IPS-NIHi7 (cell line): ENCODE data around the gene PSME3IP1.

Experiments
- DNase-seq: peaks from one replicate; pipeline ENCODE4 v3.0.0; 2012; ENCODE audit warnings: mixed read lengths; ENCODE audit errors: extremely low spot score

PSME3IP1 gene

DNA sequence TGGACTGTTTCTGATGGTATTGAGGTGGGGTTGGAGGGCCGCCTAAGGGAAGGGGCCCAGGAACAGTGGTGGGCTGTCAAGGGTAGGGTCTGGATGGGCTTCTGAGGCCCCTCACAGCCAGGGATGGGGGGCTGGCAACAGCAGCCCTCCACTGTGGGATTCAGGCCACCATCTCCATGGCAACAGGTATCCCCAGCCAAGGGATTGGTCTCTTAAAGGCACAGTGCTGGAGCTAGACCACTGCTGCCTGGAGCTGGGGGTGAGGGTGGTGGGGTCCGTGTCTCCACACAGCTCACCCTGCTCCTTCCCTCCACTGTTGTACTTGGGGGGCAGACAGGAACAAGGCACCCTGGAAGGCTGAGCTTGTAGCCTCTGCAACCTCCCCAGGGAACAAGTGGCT, 41.8 kb downstream of the PSME3IP1 start:
- DNase-seq: no peak

DNA sequence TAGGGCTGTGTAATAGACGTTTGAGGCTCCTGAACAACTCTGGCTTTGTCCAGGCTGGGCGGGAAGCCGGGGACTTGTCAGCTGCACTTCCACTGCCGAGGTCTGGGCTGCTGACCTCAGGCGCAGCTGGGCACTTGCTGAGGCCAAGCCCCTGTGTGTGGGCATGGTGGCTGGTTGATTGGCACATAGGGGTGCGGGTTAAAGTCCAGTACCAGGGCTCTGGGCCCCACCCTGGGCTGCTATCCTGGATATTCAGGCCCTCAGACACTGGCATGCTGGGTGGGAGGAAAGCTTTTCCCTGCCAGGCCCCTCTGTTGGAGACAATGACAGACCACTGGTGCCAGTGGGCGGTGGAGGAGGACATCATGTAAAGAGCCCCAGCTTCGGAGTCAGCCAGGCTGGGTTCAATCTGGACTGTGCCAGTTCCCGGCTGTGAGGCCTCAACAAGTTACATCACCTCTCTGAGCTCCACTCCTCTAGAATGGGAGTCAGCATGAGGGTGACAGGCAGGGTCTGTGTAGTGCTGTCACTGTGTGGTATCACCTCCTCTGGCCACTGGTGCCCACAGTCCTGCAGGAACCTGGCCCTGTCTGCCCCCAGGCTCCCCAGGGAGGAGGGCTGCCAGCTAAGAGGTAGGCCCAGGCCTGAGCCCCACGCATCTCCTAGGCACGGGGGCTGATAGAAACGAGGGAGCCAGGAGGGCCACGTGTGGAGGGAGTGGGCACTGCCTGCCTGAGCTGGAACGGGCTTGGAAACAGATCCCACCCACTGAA, 42.5 kb downstream of the PSME3IP1 start:
- DNase-seq: no peak

DNA sequence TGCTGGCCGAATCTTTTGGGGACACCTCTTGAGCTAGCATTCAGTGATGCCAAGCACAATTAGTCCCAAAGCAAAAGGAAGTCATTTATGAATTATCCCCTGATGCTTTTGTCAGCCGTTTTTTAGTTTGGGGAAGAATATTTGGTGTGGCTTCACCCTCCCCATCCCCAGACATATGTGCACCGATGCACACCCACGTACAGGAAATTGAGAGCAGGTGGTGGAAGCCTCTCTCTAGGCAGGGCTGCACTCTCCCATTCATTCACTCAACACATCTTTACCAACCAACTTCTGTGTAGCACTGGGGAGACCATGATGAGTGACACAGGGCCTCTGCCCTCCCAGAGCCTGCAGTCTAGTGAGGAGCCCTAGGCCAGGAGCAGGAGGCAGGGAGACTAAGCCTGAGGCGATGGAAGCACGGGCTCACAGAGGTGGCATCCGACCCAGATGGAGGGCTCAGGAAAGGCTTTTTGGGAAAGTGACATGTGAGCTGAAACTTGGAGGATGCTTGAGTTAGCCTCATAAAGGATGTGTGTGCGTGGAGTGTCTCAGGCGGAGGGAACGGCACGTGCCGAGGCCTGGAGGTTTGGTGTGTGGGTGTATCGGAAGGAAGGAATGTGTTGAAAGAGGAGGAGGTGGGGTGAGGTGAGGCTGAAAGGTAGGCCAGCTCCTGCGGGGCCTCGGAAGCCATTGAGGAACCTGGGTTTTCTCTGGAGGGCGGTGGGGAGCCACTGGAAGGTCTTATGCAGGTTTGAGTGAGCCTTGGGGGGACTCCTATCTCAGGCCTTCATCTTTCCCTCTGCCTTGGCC, 43.8 kb downstream of the PSME3IP1 start:
- no peak for DNase-seq

DNA sequence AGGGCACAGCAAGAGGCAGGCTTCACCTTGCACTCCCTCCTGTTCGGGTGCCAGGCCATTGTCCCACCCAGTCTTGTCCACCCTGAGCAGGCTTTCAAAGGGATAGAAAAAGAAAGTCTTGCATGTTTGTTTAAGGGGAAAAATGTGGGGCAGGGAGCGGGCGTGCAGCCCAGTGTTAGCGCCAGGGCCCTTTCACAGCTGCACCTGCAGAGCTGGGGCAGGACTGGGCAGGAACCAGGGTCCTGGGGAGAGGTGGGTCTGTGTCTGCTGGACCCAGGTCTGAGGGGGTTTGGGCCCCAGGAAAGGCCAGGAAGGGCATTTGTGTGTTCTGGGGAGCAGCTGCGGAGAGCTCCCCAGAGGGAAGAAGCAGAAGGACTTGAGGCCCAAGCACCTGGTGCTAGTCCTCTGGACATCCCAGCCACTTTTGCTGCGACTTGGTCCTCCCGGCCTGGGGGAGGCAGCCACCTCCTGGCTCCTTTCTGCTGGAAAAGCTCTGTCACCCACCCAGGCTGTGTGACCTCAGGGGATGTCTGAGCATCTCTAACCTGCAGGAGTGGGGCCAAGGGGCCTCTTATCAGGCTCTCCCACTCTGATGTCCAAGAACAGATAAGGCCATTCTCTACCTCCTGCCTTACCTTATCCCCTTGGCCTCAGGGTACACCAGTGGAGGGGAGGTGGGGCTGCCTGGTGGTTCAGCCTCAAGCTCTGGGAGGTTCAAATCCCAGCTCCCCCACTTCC, 44.7 kb downstream of the PSME3IP1 start:
- no peak for DNase-seq

DNA sequence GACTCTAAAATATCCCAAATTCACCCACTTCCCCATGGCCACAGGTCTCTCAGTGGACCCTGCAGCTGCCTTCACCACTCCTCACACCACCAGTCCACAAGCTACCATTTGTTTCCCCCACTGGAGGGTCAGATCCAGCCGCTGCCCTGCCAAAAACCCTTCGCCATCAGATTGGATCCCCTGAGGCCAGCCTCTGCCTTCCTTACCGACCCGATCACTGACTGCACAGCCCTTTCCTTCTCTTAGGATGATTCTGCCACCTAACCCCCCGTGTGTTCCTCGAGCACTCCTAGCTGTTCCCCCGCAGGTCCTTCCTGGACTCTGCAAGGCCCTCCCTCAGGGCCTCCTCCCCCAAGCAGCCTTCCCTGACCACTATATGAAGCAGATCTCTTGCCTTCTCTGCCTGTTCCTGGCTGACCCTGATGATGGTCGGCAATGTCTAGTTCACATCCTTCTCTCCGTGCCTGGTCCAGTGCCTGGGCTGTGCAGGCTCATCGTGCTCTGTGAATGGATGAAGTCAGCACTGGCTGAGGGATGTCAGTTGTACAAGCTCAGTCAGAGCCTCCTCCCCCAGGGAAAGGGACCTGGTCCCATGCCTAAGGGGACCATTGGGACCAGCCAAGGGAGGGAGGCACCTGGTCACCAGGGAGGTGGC, 47.4 kb downstream of the PSME3IP1 start:
- DNase-seq: no peak

DNA sequence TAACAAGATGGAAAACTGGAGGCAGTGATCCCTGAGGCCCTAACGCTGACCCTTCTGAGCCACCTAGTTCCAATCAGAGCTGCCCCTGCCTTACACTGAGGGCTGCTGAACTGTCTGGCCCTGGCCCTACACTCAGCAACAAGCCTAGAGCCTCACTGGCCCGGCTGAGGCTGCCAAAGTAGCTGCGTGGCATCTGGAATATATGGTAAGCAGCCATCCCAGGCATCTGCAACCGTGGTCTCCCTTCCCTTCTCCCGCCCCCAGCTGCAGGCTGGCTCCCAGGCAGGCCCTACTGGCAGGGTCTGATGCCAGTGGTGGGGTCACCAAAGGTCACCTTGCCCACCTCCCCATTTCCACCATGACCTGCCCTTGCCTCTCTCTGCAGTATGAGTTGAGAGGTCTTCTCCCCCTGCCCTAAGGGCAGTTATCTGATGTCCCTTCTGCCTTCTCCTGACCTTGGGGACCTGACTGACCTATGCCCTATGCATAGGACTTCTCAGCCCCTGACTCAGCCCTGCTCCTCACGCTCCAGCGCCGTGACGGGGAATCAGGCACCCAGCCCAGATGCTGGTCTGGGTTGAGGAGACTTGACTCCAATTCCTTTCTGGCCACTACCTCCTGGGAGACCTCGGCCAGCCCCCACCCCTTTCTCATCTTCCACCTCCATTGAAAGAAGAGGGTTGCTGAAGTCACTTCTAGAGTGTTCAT, 48.1 kb downstream of the PSME3IP1 start:
- no peak for DNase-seq

DNA sequence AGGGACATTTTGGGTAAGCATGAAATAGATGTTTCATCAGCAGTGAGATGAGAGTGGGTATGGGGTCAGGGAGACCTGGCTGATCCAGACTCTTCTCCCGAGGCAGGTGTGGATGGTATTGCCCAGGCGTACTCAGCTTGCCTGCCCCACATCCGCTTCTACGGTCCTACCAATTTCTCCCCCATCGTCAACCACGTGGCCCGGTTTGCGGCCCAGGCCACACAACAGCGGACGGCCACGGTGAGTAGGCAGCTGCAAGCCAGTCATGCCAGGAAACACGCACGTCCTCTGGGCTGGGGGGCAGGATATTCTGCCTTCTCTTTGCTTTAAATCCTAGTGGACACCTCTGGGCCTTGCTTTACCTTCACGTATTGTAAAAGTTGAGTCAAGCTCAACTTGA, 48.8 kb downstream of the PSME3IP1 start:
- DNase-seq: no peak

DNA sequence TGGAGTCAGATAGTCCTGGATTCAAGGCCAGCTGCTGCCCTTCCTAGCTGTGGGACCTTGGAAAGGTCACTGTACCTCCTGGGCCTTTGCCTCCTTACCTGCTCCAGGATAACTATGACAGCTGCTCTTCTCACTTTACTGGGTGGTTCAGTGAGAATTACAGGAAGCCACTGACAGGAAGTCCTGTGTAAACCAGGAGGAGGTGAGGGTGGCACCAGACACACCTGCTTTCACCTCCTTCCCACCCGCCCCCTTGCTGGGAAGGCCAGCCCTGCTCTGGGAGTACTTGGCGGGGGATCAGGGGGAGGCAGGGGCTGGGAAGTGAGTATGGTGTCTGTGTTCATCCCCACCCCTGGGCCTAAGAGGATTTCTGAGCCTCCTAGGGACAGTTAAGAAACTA, 50.9 kb downstream of the PSME3IP1 start:
- no peak for DNase-seq

DNA sequence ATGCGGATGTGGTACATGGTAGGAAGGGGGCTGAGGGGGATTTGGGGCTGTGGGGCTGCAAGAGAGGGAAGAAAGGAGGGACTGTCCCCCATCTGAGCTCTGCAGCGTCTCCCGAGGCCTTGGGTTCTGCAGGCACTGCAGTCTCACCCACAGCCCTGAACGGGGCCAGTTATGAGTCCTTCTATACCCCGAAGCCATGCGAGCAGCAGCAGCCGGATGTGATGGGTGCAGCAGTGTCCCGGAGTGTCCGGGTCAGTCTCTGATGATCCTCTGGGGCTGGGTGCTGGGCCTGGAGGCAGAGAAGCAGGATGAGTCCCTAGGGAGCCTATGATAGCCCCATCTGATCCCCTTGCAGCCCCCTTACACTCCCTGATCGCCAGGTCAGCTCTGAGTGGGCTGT, 52.0 kb downstream of the PSME3IP1 start:
- DNase-seq: no peak

DNA sequence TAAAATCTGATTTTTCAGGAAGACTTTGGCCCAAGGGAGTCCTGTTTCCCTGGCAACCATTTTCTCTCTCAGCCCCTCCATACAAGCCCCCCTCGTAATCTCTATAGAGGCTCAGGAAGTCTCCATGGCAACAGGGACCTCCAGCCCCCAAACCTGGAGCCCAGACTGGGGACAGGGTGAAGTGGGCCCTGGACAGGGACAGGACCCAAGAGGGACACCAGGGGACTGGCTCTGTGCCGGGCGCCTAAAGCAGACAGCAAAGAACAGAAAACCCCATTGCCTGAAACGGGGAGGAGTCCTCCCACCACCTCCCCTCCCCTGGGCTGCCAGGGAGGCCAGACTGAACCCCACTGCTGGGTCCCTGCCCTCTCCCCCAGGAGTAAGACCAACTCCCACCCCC, 52.8 kb downstream of the PSME3IP1 start:
- DNase-seq: no peak

DNA sequence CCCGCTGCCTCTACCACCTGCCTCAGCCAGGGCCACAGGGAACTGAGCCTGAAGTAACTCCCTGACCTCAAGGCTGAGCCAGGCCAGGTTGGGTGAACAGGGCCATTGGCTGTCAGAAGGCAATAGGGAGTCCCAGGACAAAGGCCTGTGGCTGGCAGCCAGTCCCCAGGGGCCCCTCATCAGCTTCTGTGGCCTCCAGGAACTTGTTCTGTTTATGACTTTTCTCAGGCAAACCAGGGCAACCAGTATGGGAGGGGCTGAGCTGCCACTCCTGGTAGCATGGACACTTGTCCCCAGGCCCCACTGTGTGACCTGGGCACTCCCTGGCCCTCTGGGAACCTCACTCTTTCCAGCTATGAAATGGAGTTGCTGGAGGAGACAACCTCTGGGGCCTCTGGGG, 53.4 kb downstream of the PSME3IP1 start:
- DNase-seq: no peak

DNA sequence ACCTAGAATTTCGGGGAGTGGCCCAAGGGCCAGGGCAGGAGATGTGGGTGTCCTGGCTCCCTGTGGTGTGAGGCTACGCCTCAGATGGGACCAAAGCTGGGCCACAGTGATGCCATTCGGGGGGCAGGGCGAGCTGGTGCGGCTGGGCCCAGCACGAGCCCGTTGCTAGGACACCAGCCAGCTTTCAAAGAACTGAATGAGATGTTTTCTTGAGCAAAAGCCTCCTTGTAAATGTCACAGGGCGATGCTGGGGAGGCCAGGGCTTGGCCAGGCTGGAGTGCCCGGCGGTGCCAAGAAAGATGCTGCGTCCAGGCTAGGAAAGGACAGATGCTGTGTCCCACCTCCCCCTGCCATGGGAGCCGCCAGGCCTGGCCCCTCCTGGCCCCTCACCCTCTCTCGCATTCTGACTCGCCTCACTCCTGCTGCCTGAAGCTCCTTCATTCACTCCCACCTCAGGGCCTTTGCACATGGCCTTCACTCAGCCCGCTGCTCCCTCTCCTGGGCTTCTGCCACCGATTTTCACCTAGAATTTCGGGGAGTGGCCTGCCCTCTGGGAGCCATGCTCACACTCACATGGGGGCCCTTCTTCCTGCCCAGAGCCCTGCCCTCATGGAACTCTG, 54.4 kb downstream of the PSME3IP1 start:
- DNase-seq: no peak

DNA sequence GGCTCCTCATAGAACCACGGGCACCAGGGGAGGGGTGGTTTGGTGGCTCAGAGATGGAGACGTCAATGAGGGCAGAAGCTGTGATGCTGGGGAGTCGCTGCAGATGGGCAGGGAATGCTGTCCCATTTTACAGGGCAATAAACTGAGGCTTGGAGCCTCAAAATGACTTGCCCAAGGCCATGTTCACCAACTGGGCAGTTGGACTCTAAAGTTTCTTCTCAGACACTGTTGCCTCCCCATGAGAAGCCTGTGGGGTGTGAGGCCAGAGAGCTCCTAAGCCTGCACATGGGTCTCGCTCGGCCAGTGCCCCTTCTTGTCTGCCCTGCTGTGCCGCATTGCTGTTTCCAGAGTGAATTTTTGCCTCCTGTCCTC, 54.9 kb downstream of the PSME3IP1 start:
- DNase-seq: no peak

DNA sequence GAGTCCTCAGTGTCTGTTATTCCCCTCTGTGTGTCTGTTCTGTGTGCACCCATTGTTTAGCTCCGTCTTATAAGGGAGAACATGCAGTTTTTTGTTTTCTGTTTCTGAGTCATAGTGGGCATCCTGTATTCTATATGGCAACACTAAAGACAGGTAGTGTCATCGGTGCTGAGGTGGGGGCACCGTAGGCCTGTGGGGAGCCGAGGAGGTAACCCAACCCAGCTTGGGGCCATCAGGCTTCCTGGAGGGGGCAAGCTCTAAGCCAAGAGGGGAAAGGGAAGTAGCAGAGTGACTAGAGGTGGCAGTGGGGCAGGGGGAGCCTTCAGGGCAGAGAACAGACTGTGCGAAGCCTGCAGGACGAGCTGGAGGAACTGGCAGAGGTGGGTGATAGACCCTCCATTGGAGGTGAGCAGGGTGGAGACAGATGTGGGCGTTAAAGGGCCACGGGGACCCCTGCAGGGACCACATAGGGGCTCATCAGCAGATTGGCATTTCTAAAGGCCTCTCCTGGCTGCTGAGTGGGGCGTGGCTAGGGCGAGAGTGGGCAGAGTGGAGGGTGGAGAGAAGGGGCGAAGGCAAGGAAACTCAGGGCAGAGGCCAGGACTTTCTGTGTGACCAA, 57.0 kb downstream of the PSME3IP1 start:
- no peak for DNase-seq

DNA sequence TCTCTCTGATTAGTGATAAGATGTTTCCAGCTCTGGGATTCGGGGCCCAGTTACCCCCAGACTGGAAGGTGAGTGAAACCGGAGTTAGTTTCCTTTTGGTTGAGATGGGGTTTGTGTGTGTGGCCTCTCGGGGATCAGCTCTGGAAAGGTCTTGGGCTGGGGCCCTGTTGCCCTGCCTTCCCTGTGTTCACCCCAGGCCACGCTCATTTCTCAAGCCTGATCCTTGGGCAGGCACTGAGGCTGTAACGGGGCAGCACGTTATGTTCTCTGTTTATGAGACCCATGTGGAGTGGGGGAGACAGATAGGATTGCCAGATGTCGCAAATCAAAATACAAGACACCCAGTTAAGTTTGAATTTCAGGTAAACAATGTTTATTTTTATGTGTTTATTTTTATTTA, 58.0 kb downstream of the PSME3IP1 start:
- no peak for DNase-seq

DNA sequence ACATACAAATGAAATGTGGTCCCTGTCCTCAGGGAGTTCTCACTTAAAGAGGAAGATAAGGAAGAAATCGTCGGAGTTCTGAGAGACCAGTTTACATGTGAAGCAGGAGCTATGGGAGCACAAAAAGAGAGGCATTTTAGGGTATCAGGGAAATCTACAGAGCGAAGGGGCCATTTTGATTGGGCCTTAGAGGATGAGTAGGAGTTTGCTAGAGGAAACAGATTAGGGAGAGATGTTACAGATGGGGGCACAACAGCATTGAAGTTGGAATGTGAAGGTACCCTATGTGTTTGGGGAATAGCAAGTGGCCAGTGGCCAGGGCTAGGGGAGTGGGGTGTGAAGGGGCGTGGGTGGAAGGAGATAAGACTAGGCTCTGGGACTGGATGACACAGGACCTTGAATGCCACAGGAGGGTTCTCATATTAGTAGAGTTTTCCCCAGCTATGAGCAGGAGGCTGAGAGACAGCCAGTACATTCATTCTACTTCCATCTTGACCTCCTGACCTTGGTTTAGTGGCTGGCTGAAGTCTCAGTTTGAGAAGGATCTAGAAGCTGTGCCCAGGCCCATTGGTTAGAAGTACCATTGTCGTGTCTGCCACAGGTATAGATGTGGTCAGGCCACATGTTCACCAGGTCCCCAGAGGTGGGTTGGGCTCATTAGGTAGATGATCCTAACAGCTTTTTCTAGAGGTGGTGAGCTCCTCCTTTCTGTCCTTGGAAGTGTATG, 58.6 kb downstream of the PSME3IP1 start:
- no peak for DNase-seq

DNA sequence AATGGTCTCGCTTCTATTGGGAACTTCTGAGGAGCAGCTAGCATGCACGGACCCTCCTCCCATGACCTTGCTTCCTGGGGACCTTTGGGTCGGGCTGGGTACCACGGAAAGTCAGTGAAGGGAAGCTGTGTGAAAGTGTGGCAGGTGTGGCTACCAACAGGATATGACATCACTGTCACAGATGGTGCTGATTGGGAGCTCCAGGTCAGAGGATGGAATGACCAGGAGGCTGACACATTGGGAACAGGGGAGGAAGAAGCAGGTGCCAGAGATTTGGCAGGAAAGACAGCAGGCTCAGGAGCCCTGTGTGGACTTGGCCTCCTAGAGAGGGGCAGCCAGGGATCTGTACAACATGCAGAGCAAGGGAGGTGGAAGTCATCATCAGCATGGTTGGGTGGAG, 59.4 kb downstream of the PSME3IP1 start:
- no peak for DNase-seq

DNA sequence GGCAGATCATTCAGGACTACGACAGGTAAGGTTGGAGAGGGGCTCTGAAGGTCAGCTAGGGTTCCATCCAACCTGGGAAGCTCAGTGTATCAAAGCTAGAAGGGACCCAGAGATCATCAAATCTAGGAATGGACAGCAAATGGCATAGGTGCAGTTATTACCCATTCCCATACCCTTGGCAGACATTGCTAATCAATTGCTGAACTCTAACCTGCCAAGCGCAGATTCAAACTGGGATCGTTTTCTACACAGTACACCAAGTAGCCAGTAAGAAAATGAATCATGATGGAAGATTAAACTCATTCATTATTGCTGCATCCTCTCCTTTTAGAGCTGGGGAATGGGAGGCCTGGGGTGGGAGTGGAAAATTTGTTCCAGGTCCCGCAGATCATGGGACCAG, 59.9 kb downstream of the PSME3IP1 start:
- DNase-seq: no peak

DNA sequence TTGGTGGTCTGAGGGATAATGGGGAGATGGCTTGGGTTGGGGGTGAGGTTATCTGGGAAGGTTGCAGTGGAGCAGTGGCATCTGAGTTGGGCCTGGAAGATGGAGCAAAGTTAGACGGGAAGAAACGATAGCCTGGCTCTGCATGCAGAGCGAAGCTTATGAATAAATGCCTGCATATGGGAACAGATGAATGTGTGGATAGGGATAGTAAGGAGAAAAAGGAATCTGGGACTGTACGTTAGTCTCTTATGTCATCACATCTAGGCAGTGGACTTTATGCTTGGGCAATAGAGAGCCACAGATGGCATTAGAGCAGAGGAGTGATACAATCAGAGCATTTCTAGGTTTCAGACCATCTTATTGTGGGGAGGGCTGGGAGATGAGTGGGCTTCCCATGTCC, 60.5 kb downstream of the PSME3IP1 start:
- no peak for DNase-seq
